ENCODE measurements around the gene EDC3. TPM values are rescaled to one million over a fixed set of nuclear protein-coding genes. Genes with fewer than 3 reads are reported as not detected.
"Not testable (repeated sequence)": the region's sequence is repeated elsewhere in the genome, so short reads cannot be mapped to it uniquely, and the experiment has no call there.

Gene EDC3
- total RNA-seq, 2 experiments from 2014 or later: 41.9 to 44.1 TPM

GRCh38 chr15:74598126-74598842 is 97.5 kb downstream of the EDC3 start:
- ATAC-seq: peak; percentile 97
- ChIA-PET CTCF (interaction anchor here (0.7 to 2.4 kb wide), 8 partner anchors 10 to 184 kb away, joined by 3 to 11 read pairs (median 3); no protein-coding TSS in a partner anchor), POLR2A (interaction anchor here (0.7 to 4.4 kb wide), 9 partner anchors 10 to 303 kb away, joined by 3 to 33 read pairs (median 3); no protein-coding TSS in a partner anchor)
- peak; percentile 95 for DNase-seq
- peaks cover 24% of the 10 kb centered on the region for H3K4me1 Mint-ChIP-seq (ENCODE audit: low read depth)
- peak overlapping the region; percentile 86 for H3K4me3 Mint-ChIP-seq
- peaks cover 19% of the 10 kb centered on the region for H3K36me3 Mint-ChIP-seq (ENCODE audit: low read depth)
- H3K9me3 Mint-ChIP-seq: no peaks in the 10 kb centered on the region
- H3K27ac Mint-ChIP-seq: peak overlapping the region; percentile 98
- intact Hi-C loops (cut with micrococcal nuclease): no loop called here
- no peaks in the 10 kb centered on the region for H3K27me3 Mint-ChIP-seq
- TF ChIP-seq CTCF (IDR thresholded peaks at IDR 0.05): no peak

DNA sequence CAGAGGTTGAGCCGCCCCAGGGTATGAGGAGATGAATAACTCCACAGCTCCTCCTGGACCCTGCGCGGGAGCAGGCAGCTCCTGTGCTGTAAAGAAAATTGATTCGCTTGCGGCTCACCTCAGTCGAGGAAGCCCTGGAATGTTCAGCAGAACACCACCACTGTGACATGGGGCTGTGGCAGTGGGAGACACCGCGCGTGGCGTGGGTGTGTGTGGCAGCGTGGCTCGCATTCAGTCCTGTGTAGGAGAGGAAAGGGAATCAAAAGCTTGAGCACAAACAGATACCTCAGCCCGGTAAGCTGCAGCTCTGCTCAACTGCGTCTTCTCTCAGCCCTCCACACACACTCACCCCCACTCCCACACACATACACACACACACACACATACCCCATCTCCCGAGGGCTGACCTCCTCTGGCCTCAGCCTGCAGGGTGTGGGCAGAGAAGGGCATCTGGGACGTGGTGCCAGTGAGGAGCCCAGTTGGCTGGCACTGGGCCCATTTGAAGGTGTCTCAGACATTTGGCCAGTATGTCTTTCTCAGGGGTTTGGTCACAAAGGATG is 98.6 kb downstream of the EDC3 start:
- H3K4me3 Mint-ChIP-seq; DNase-seq; H3K27me3 Mint-ChIP-seq; intact Hi-C loops (cut with micrococcal nuclease); H3K9me3 Mint-ChIP-seq; H3K27ac Mint-ChIP-seq; ATAC-seq: not testable (repeated sequence)
- H3K4me1 Mint-ChIP-seq (ENCODE audit: low read depth): peaks cover 24% of the 10 kb centered on the region
- CTCF ChIA-PET: interaction anchor here (0.7 to 2.4 kb wide), 4 partner anchors 25 to 173 kb away, joined by 3 to 11 read pairs (median 4); no protein-coding TSS in a partner anchor
- H3K36me3 Mint-ChIP-seq (ENCODE audit: low read depth): peaks cover 21% of the 10 kb centered on the region
- POLR2A ChIA-PET: interaction anchor here (0.7 to 4.4 kb wide), 4 partner anchors 11 to 26 kb away, joined by 3 to 33 read pairs (median 10); no protein-coding TSS in a partner anchor

DNA sequence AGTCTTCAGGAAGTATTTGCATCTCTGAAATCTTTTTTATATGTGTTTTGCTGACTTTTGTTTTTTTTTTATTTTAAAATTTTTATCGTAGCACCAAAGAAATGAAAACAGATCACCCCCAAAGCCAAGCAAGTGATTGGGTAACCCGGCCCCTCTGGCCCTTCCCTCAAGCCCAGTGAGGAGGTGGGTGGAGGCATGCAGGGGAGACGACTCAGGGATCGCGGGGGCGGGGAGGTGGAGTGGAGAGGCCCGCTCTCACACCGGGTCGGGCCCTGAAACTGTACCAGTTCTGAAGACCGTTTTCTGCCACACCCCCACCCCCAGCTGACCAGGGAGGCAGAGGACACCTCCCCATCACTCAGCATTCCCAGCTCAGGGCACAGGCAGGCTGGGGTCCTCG is 99.1 kb downstream of the EDC3 start:
- DNase-seq; H3K9me3 Mint-ChIP-seq; CTCF ChIA-PET; H3K4me3 Mint-ChIP-seq; H3K27me3 Mint-ChIP-seq; POLR2A ChIA-PET; H3K27ac Mint-ChIP-seq; intact Hi-C loops (cut with micrococcal nuclease); ATAC-seq: not testable (repeated sequence)
- H3K4me1 Mint-ChIP-seq (ENCODE audit: low read depth): peaks cover 24% of the 10 kb centered on the region
- H3K36me3 Mint-ChIP-seq (ENCODE audit: low read depth): peaks cover 21% of the 10 kb centered on the region

GRCh38 chr15:74595271-74595670 is 100.6 kb downstream of the EDC3 start:
- no peaks in the 10 kb centered on the region for H3K9me3 Mint-ChIP-seq
- DNase-seq (no peak), ATAC-seq (no peak)
- no peak for TF ChIP-seq CTCF (IDR thresholded peaks at IDR 0.05)
- ChIA-PET CTCF (interaction anchor here (1.2 kb wide), 1 partner anchor 36 kb away, joined by 3 read pairs; no protein-coding TSS in a partner anchor), POLR2A (interaction anchor here (0.7 kb wide), 1 partner anchor 44 kb away, joined by 3 read pairs; no protein-coding TSS in a partner anchor)
- intact Hi-C loops (cut with micrococcal nuclease): no loop called here
- no peak overlapping the region for H3K4me3 Mint-ChIP-seq
- H3K36me3 Mint-ChIP-seq (ENCODE audit: low read depth): peaks cover 21% of the 10 kb centered on the region
- H3K4me1 Mint-ChIP-seq (ENCODE audit: low read depth): peaks cover 24% of the 10 kb centered on the region
- H3K27me3 Mint-ChIP-seq: no peaks in the 10 kb centered on the region
- H3K27ac Mint-ChIP-seq: peak overlapping the region; percentile 21

DNA sequence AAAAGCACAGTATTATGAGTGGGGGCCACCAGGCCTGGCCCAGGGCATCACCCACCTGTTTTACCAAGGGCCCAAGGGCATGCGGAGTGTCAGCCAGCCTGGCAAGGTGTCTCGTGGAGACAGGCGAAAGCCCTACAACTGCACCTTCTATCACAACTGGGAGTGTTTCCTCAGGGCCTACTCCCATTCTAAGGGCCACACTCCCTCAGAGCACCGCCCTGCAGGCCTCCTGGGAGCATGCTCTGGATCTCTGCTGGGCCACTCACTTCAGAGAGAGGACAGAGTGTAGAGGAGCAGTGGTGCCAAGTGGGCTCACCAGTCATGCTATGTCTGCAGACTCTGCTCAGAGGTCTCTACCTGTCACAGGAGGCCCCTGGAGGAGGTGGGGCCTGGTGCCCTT is 101.4 kb downstream of the EDC3 start:
- H3K27ac Mint-ChIP-seq: no peak overlapping the region
- H3K4me3 Mint-ChIP-seq: no peak overlapping the region
- ChIA-PET POLR2A (no interaction called here), CTCF (interaction anchor here (1.2 kb wide), 1 partner anchor 37 kb away, joined by 3 read pairs; no protein-coding TSS in a partner anchor)
- H3K27me3 Mint-ChIP-seq: no peaks in the 10 kb centered on the region
- no peak for DNase-seq
- intact Hi-C loops (cut with micrococcal nuclease): no loop called here
- TF ChIP-seq CTCF (IDR thresholded peaks at IDR 0.05): no peak
- ATAC-seq: no peak
- peaks cover 25% of the 10 kb centered on the region for H3K36me3 Mint-ChIP-seq (ENCODE audit: low read depth)
- peaks cover 22% of the 10 kb centered on the region for H3K4me1 Mint-ChIP-seq (ENCODE audit: low read depth)
- no peaks in the 10 kb centered on the region for H3K9me3 Mint-ChIP-seq

DNA sequence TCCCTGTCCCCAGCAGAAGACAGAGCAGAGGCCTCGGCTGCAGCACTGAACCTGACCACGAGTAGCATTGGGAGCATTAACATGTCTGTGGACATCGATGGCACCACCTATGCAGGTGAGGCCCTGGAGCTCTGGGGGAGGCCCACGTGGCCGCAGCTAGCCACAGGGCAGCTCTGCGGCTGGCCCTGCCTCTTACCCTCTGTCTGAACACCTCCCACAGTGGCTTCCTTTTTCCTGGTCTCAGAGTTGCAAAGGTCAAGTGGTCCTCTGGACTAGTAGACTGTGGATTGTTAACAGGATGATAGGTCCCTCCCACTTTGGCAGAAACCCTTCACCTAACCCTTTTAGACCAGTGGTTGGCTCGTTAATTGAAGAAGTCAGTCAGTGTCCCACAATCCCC is 102.7 kb downstream of the EDC3 start:
- no peak overlapping the region for H3K27ac Mint-ChIP-seq
- no peak overlapping the region for H3K4me3 Mint-ChIP-seq
- ATAC-seq: no peak
- POLR2A ChIA-PET: no interaction called here
- H3K4me1 Mint-ChIP-seq (ENCODE audit: low read depth): peaks cover 9% of the 10 kb centered on the region
- H3K9me3 Mint-ChIP-seq: no peaks in the 10 kb centered on the region
- CTCF ChIA-PET: interaction anchor here (1.6 kb wide), 1 partner anchor 219 kb away, joined by 3 read pairs; no protein-coding TSS in a partner anchor
- no peaks in the 10 kb centered on the region for H3K27me3 Mint-ChIP-seq
- intact Hi-C loops (cut with micrococcal nuclease): no loop called here
- DNase-seq: no peak
- no peak for TF ChIP-seq CTCF (IDR thresholded peaks at IDR 0.05)
- peaks cover 19% of the 10 kb centered on the region for H3K36me3 Mint-ChIP-seq (ENCODE audit: low read depth)
